GM12873 (cell line): ENCODE measurements around the gene NUMBL.

Experiments
- CTCF ChIP-seq: IDR thresholded peaks from 2 replicates; pipeline ENCODE4 v1.5.1; 2012; ENCODE audit warnings: low read depth, mild to moderate bottlenecking, moderate library complexity, low read length, control low read depth; ENCODE audit not compliant: insufficient read depth; ENCODE audit errors: missing control alignments

The NUMBL gene

GRCh38 chr19:40667602-40668001 is 22.8 kb downstream of the NUMBL start:
- TF ChIP-seq CTCF, result no peak

GRCh38 chr19:40666803-40667438 is 23.5 kb downstream of the NUMBL start:
- no peak for TF ChIP-seq CTCF

GRCh38 chr19:40663695-40664692 is 26.5 kb downstream of the NUMBL start:
- no peak for TF ChIP-seq CTCF

DNA sequence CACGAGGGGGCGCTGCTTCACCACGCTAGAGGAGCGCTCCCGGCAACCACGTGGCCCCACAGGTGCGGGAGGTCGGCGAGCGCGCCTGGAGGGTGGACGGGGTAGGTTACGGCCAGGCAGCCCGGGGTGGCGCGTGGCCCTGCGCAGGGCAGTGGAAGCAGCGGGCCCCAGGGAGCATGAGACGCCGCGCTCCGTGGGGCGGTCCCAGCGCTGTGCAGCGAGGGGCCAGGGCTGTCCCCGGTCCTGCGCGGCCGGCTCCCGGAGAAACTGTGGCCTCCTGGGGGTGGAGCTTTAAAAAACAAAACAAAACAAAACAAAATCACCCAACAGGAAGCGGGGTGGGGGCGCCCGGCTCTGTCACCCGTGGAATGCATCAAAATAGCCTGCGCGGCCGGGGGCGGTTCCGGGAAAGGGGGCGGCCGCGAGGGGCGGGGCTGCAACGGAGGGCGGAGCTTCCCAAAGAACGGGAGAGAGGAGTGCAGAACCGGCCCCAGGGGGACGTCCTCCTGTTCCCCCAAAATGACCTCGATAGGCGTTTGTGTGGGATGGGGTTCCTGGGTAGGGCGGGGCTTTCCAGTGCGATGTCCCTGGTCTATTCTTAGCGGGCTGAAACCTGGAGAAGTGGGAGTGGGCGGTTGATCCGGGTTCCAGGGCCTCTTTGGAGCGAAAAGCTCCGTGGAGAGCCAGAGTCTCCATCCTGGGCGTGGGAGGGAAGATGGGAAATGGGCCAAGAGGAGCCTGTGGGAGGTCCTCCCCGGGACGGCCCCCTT is 27.3 kb downstream of the NUMBL start:
- peak; percentile 86 for TF ChIP-seq CTCF

- no peak for TF ChIP-seq CTCF
These were observed 28.8 kb downstream of the NUMBL start for GRCh38 chr19:40661616-40662015.

GRCh38 chr19:40659566-40659965 is 30.9 kb downstream of the NUMBL start:
- no peak for TF ChIP-seq CTCF

GRCh38 chr19:40659116-40659515 is 31.3 kb downstream of the NUMBL start:
- no peak for TF ChIP-seq CTCF
